SK-N-SH treated with all-trans-retinoic acid at 6 μM for 48 hours (cell line): ENCODE measurements around the gene CDH6.

Experiments
- BACH2 ChIP-seq: fragments of 250-450 bp; sonication (Bioruptor Pico); IDR thresholded peaks from 2 replicates; pipeline ENCODE4 v1.9.0; 2021; ENCODE audit warnings: mild to moderate bottlenecking, borderline replicate concordance
- CSDC2 ChIP-seq: fragments of 250-450 bp; sonication (Bioruptor Pico); IDR thresholded peaks from 2 replicates; pipeline ENCODE4 v1.5.0; 2020; ENCODE audit warnings: mild to moderate bottlenecking, moderate library complexity
- POU6F1 ChIP-seq: fragments of 250-450 bp; sonication (Bioruptor Pico); IDR thresholded peaks from 2 replicates; pipeline ENCODE4 v1.8.0; 2021; ENCODE audit warnings: low read depth, mild to moderate bottlenecking, moderate library complexity, borderline replicate concordance
- ZNF70 ChIP-seq: fragments of 450-650 bp; formaldehyde crosslinking; IDR thresholded peaks from 2 replicates; pipeline ENCODE4 v1.5.0; 2020; ENCODE audit warnings: mild to moderate bottlenecking, moderate library complexity

GRCh38 chr5:31214229-31214628, 20.7 kb downstream of the CDH6 start:
- no peak for TF ChIP-seq POU6F1 (CRISPR knock-in tag)
- no peak for TF ChIP-seq CSDC2
- TF ChIP-seq ZNF70, result no peak
- TF ChIP-seq BACH2 (CRISPR knock-in tag), result no peak
